ENCODE measurements around the gene SLC13A4.
A peak's percentile ranks its signal among the peaks of the same experiment; 100 is the strongest.
"Not testable (repeated sequence)": the region's sequence is repeated elsewhere in the genome, so short reads cannot be mapped to it uniquely, and the experiment has no call there.

SLC13A4 gene

GRCh38 chr7:135661311-135662122 lies 66.5 kb downstream of the SLC13A4 start:
- no peak for DNase-seq

- DNase-seq: no peak
Measured at GRCh38 chr7:135659159-135659846, 68.7 kb downstream of the SLC13A4 start.

- no peak for DNase-seq
Measured at GRCh38 chr7:135658564-135658963, 69.4 kb downstream of the SLC13A4 start.

DNA sequence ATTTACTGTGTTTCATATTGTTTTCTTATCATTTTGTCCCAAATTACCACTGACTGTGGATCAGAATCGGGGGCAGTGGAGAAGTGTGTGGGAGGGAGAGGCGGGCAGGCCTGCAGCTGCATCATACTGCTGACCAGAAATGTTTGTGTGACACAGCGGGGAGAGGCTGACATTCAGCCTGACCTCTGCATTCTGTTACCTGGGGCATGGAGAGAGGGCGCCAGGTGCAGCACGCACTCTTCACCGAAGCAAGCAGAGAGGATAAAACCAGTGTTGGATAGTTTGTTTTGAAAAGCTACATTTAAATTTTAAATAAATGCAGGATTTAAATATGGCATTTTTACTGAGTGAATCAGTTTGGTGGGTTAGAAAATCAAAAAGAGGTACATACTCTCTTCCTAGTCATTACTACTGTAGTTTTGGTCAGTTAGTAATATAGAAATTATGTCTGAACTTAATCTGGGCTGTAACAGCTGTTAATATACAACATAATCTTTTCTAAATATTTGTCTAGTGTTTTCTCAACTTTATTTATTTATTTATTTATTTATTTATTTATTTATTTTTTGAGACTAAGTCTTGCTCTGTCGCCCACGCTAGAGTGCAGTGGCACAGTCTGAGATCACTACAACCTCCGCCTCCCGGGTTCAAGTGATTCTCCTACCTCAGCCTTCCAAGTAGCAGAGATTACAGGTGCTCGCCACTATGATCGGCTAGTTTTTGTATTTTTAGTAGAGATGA lies 74.5 kb downstream of the SLC13A4 start:
- no peak for DNase-seq

- DNase-seq: no peak
Measured at GRCh38 chr7:135650831-135651573, 77.0 kb downstream of the SLC13A4 start.

- no peak for DNase-seq
Measured at GRCh38 chr7:135648235-135648634, 79.8 kb downstream of the SLC13A4 start.

DNA sequence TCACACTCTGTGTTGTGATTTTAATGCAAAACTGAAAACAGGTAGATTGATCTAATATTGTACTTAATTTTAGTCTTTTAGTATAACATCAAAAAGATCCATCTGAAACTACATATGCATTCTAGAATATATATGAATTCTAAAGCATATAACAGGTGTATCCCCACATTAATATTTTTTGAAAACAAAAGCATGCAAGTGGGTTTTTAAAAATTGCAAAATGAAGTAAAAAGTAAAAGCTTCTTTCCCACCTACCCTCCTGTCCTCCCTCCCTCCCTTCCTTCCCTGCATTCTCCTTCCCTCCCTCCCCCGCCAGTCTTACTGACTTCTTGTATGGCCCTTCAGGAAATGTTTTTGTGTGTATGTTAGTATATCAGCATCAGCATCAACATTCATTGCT lies 80.2 kb downstream of the SLC13A4 start:
- no peak for DNase-seq

- peak; percentile 49 for DNase-seq
Measured at GRCh38 chr7:135645296-135645904, 82.6 kb downstream of the SLC13A4 start.

DNA sequence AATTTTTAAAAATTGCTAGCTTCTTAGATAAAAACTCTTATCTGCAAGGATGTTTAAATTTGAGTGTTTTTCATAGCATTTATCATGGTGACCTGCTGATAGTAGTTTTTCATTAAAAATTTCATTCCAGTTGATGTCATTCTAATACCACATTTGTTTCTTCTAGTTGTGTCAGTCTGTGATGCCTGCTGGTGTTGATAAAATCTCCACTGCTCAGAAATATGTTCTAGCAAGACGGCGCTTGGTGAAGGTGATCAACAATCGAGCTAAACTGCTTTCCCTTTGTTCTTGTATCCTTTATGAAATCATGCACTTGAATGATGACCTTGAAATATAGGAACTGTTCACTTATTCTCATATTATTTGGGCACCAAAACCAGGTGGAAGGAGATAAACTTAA lies 83.3 kb downstream of the SLC13A4 start:
- no peak for DNase-seq

DNA sequence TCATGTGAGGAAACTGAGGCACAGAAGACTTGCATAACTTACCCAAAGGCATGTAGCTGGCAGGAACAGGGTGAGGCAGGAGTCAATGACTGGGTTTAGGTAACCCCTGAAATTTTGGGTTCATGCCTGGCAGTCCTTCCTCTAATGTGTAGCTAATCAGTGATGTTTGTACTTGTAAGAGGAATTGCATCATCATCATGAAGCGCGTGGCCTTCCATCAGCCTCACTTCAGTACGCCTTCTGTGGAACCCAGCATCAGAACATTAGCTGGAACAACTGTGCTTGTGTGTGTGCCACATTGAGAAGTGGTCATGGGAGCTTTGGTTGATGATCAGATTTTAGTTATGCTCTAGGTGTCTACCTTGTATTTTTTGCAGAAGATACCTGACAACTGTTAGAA lies 83.8 kb downstream of the SLC13A4 start:
- no peak for DNase-seq

DNA sequence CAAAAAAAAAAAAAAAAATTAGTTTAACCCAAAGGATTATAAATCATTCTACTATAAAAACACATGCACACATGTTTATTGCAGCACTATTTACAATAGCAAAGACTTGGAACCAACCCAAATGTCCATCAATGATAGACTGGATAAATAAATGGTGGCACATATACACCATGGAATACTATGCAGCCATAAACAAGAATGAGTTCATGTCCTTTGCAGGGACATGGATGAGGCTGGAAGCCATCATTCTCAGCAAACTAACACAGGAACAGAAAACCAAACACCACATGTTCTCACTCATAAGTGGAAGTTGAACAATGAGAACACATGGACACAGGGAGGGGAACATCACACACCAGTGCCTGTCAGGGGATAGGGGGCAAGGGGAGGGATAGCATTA lies 88.3 kb downstream of the SLC13A4 start:
- DNase-seq: not testable (repeated sequence)

DNA sequence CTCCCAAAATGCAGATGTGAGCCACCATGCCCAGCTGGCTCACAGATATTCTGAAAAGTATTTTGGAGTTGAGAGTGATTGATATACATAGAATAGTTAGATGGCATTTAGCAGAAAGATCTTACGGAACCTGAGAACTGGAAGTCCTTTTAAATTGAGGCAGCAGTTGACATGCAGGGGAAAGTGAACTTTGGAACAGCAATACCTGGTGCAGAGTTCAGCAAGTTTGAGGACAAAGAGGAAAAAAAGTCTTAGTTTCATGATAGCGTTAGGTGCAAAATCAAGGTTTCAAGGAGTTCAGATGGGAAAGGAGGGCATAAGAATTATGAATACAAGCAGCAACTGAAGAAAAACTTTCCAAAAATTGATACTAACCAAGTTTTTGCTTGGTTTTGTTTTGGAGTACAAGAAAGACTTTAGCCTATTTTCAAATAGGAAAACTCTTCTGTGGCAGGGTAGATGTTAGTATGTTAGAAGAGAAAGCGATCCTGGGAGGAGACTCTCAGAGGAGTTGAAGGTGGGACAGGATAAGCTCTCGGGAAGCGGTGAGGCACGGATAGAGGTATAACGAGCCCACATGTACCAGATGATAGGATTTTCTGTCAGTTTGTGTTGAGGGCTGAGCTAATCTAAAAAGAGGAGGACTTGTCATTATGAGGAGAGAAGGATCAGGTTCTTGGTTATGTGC lies 93.7 kb downstream of the SLC13A4 start:
- no peak for DNase-seq
